T-helper 17 cell (primary cell): Measurements from ENCODE around the gene COMTD1. TPM values are rescaled to one million over a fixed set of nuclear protein-coding genes. Genes with fewer than 3 reads are reported as not detected.

ENCODE experiments used
- ATAC-seq: fragments of 150-1000 bp; cut with Tn5 transposase; 2 replicates; pipeline ENCODE4 v1.10.0; 2021; ENCODE audit warnings: mild to moderate bottlenecking, moderate library complexity
- DNase-seq, 3 donors: peaks; one replicate each; pipeline versions ENCODE4 v3.0.0 to v3.0.0-alpha.2; 2020 to 2021
- H3K9me3 ChIP-seq: one replicate; pipeline ENCODE4 v1.7.0; 2013; ENCODE audit warnings: low read length, mild to moderate bottlenecking; ENCODE audit not compliant: control insufficient read depth, poor library complexity, severe bottlenecking
- H3K27ac Mint-ChIP-seq: one replicate; pipeline ENCODE4 v1.8.0; 2022; ENCODE audit warnings: mild to moderate bottlenecking, moderate library complexity, mixed read lengths
- H3K27me3 Mint-ChIP-seq: one replicate; pipeline ENCODE4 v1.8.0; 2022; ENCODE audit warnings: mixed read lengths
- H3K36me3 Mint-ChIP-seq: one replicate; pipeline ENCODE4 v1.8.0; 2022; ENCODE audit warnings: low read depth, mixed read lengths
- H3K4me1 Mint-ChIP-seq: one replicate; pipeline ENCODE4 v1.8.0; 2022; ENCODE audit warnings: mild to moderate bottlenecking, mixed read lengths
- H3K4me3 Mint-ChIP-seq: one replicate; pipeline ENCODE4 v1.8.0; 2022; ENCODE audit warnings: mild to moderate bottlenecking, moderate library complexity, mixed read lengths
- total RNA-seq, 4 donors: library from RNA in 2 of 4; stranded (reverse) in 2 of 4; gene quantifications; one replicate each; pipeline ENCODE4 v1.2.3 and lab custom pipeline; 2022 to 2026

Gene COMTD1
- total RNA-seq, 2 donors from 2014 or later: 18.1 to 23.8 TPM

- ATAC-seq (no peak), DNase-seq (no peak)
- no peaks in the 10 kb centered on the region for H3K9me3 ChIP-seq
- Mint-ChIP-seq H3K4me1 (peaks cover 3% of the 10 kb centered on the region), H3K27ac (no peak overlapping the region), H3K4me3 (no peak overlapping the region), H3K36me3 (no peaks in the 10 kb centered on the region), H3K27me3 (peaks cover 12% of the 10 kb centered on the region)
These were observed 26.3 kb upstream of the COMTD1 start for GRCh38 chr10:75261813-75262705.

DNA sequence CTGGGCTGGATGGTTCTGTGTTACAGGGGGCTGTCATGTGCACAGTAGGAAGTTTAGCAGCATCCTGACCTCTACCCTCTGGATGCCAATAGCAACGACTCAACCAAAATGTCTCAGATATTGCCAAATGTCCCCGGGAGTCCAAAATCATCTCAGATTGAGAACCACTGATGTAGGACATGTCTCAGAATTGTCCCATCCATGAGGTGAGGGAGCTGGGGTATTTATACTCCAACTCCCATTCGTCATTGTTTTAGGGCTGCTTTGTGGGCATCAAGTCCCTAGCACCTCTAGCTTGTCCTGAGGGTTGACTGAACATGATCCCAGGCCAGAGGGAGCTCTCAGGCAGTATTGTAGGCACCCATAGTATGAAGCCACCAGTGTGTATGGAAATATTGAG lies 25.2 kb upstream of the COMTD1 start:
- no peak for ATAC-seq
- H3K9me3 ChIP-seq: no peaks in the 10 kb centered on the region
- Mint-ChIP-seq H3K4me1 (peaks cover 3% of the 10 kb centered on the region), H3K27me3 (peaks cover 12% of the 10 kb centered on the region), H3K4me3 (no peak overlapping the region), H3K27ac (no peak overlapping the region), H3K36me3 (no peaks in the 10 kb centered on the region)
- DNase-seq: no peak

GRCh38 chr10:75254739-75255138 lies 19.0 kb upstream of the COMTD1 start:
- Mint-ChIP-seq H3K27ac (no peak overlapping the region), H3K4me1 (no peaks in the 10 kb centered on the region), H3K4me3 (no peak overlapping the region), H3K36me3 (peaks cover 6% of the 10 kb centered on the region), H3K27me3 (peaks cover 5% of the 10 kb centered on the region)
- DNase-seq (no peak), ATAC-seq (no peak)
- peaks cover 4% of the 10 kb centered on the region for H3K9me3 ChIP-seq

GRCh38 chr10:75253281-75254220 lies 17.8 kb upstream of the COMTD1 start:
- Mint-ChIP-seq H3K4me1 (no peaks in the 10 kb centered on the region), H3K27ac (no peak overlapping the region), H3K27me3 (peaks cover 10% of the 10 kb centered on the region), H3K36me3 (peaks cover 6% of the 10 kb centered on the region), H3K4me3 (no peak overlapping the region)
- DNase-seq (no peak), ATAC-seq (no peak)
- peaks cover 4% of the 10 kb centered on the region for H3K9me3 ChIP-seq

GRCh38 chr10:75250934-75251333 lies 15.2 kb upstream of the COMTD1 start:
- Mint-ChIP-seq H3K36me3 (peaks cover 6% of the 10 kb centered on the region), H3K4me3 (no peak overlapping the region), H3K27me3 (peaks cover 6% of the 10 kb centered on the region), H3K4me1 (no peaks in the 10 kb centered on the region), H3K27ac (no peak overlapping the region)
- peaks cover 4% of the 10 kb centered on the region for H3K9me3 ChIP-seq
- ATAC-seq (no peak), DNase-seq (no peak)

GRCh38 chr10:75247797-75248196 lies 12.0 kb upstream of the COMTD1 start:
- peaks cover 6% of the 10 kb centered on the region for H3K36me3 Mint-ChIP-seq
- ATAC-seq: no peak
- H3K9me3 ChIP-seq: no peaks in the 10 kb centered on the region
- DNase-seq: no peak
- H3K4me1 Mint-ChIP-seq: no peaks in the 10 kb centered on the region
- no peak overlapping the region for H3K27ac Mint-ChIP-seq
- H3K4me3 Mint-ChIP-seq: no peak overlapping the region
- peaks cover 6% of the 10 kb centered on the region for H3K27me3 Mint-ChIP-seq

DNA sequence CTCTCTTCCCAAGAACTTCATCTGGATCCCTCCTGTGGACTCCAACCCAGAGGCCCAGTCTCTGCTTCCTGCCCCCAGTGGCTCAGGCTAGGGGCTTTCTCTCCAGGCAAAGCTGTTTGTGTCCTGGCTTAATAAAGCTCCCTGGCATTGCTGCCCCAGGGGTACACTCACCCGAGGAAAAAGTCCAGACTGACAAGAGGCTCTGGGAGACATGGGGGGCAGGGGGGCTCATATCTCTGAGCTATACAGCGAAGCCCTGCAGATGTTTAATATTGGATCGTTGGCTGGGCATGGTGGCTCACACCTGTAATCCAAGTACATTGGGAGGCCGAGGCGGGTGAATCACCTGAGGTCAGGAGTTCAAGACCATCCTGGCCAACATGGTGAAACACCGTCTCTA lies 10.7 kb upstream of the COMTD1 start:
- Mint-ChIP-seq H3K4me3 (no peak overlapping the region), H3K36me3 (peaks cover 3% of the 10 kb centered on the region), H3K27me3 (peaks cover 6% of the 10 kb centered on the region), H3K27ac (no peak overlapping the region), H3K4me1 (no peaks in the 10 kb centered on the region)
- ATAC-seq: no peak
- H3K9me3 ChIP-seq: no peaks in the 10 kb centered on the region
- no peak for DNase-seq

DNA sequence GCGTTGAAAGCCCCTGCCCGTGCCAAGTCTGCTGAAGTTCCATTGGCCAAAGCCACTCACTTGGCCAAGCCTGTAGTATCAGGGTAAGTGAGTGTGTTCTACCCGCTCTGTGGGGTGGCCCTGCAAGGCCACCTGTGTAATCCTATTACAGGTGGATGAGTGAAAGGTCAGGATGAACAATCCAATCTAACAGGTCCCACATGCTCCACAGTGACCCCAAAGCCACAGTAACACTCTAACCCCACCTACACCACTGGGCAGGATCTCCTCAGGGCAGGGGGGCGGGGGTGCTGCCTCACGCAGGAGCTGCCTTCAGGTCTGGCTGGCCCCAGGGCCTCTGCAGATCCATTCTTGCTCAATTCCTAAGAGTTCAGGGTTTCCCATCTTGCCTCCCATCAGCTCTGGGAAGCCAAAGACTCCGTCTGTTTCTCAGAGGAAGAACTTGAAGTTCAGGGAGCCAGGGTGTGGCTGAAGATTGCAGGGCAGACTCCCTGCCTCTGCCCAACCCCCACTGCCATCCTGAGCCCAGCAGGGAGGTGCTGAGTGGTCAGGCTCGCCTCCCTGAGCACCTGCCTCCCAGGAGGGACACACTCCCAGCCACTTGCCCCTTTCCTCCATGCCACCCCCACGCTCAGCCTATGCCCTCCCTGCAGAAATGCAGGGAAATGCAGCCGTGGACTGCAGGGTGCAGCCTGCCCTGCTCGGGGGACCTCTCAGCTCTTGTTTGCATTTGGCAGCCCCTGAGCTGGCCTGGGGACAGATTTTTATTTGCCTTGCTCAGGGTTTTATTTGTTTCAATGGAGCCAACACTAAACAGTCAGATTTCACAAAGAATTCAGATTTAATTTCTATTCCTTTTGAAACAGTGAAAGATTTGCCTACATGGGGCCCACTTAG lies 9.8 kb upstream of the COMTD1 start:
- no peak for DNase-seq
- no peaks in the 10 kb centered on the region for H3K9me3 ChIP-seq
- Mint-ChIP-seq H3K4me3 (no peak overlapping the region), H3K27me3 (peaks cover 6% of the 10 kb centered on the region), H3K4me1 (no peaks in the 10 kb centered on the region), H3K27ac (no peak overlapping the region), H3K36me3 (peaks cover 3% of the 10 kb centered on the region)
- ATAC-seq: no peak

- H3K27me3 Mint-ChIP-seq: peaks cover 6% of the 10 kb centered on the region
- ATAC-seq: no peak
- H3K9me3 ChIP-seq: no peaks in the 10 kb centered on the region
- H3K36me3 Mint-ChIP-seq: no peaks in the 10 kb centered on the region
- H3K4me3 Mint-ChIP-seq: no peak overlapping the region
- H3K4me1 Mint-ChIP-seq: no peaks in the 10 kb centered on the region
- no peak for DNase-seq
- no peak overlapping the region for H3K27ac Mint-ChIP-seq
These were observed 9.0 kb upstream of the COMTD1 start for GRCh38 chr10:75244487-75245353.

DNA sequence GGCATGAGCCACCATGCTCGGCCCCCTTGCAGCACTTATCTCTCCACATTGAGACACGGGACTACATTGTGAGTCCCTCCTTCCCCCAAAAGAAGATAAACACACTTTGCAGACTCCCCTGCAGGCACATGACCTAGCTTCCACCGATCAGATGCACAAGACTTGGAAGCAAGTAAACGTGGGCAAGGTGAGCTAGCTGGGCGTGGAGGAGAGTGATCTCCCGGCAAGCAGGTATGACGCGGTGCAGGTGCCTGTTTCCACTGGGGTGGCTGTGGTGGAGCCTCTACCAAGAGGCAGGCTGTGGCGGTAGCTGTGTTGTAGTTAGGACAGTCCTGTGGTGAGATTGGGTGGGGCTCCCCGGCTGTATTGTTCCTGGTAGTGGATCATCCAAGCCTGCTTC lies 7.7 kb upstream of the COMTD1 start:
- Mint-ChIP-seq H3K27ac (no peak overlapping the region), H3K27me3 (no peaks in the 10 kb centered on the region), H3K4me3 (no peak overlapping the region), H3K4me1 (no peaks in the 10 kb centered on the region), H3K36me3 (no peaks in the 10 kb centered on the region)
- H3K9me3 ChIP-seq: no peaks in the 10 kb centered on the region
- no peak for ATAC-seq
- DNase-seq: no peak

DNA sequence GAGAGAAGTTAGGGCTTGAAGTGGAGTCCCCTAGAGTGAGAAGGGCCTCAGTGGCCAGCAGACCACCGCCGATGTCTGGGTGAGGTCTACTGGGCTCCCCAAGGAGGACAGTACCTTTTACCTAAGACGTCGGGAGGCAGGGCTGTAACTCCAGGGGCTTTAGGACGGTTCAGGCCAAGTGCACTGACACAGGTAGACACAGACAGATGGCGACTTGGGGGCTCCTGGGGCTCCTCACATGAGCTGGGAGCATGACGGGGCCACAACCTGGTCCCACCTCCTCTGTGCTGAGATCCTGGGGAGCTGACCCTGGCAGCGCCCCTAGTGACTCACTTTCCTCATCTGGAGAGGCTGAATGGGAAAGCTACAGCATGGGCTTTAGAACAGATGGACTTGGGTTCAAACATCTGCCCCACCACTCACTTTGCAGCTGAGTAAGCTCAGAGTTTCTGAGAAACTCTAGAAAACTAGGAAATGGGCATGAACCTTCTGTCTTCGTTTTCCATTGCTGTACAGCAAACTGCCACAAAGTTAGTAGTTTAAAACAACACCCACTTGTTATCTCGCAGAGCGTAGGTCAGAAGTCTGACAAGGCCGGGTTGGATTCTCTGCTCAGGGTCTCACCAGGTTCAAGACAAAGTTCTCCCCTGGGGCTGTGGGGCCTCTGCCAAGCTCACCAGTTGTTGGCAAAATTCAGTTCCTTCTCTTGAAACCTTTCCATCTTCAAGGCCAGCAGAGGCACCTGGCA lies 4.7 kb upstream of the COMTD1 start:
- H3K27ac Mint-ChIP-seq: peak overlapping the region; percentile 81
- peaks cover 4% of the 10 kb centered on the region for H3K4me1 Mint-ChIP-seq
- H3K27me3 Mint-ChIP-seq: no peaks in the 10 kb centered on the region
- DNase-seq: no peak
- H3K36me3 Mint-ChIP-seq: no peaks in the 10 kb centered on the region
- H3K4me3 Mint-ChIP-seq: no peak overlapping the region
- H3K9me3 ChIP-seq: no peaks in the 10 kb centered on the region
- ATAC-seq: no peak
